HG03342 (cell line): ENCODE measurements around the gene DHX35.
A peak's percentile ranks its signal among the peaks of the same experiment; 100 is the strongest.

ENCODE experiments used
- ATAC-seq: cut with Tn5 transposase; IDR thresholded peaks from one replicate; pipeline ENCODE4 v1.9.1; 2021; ENCODE audit warnings: mild to moderate bottlenecking, moderate library complexity; ENCODE audit not compliant: unreplicated experiment

The DHX35 gene

GRCh38 chr20:39016506-39016905 is 54.4 kb downstream of the DHX35 start:
- no peak for ATAC-seq

GRCh38 chr20:39019027-39019426 is 56.9 kb downstream of the DHX35 start:
- no peak for ATAC-seq

GRCh38 chr20:39019805-39020325 is 57.7 kb downstream of the DHX35 start:
- ATAC-seq, result peak; percentile 86

- no peak for ATAC-seq
These were observed 59.6 kb downstream of the DHX35 start for GRCh38 chr20:39021748-39022147.

GRCh38 chr20:39025883-39026282 is 63.7 kb downstream of the DHX35 start:
- ATAC-seq, result no peak

GRCh38 chr20:39029364-39029763 is 67.2 kb downstream of the DHX35 start:
- ATAC-seq, result no peak

GRCh38 chr20:39032997-39033396 is 70.9 kb downstream of the DHX35 start:
- no peak for ATAC-seq

GRCh38 chr20:39036011-39036410 is 73.9 kb downstream of the DHX35 start:
- no peak for ATAC-seq

GRCh38 chr20:39036851-39037250 is 74.7 kb downstream of the DHX35 start:
- no peak for ATAC-seq

GRCh38 chr20:39038047-39038446 is 75.9 kb downstream of the DHX35 start:
- ATAC-seq, result no peak

GRCh38 chr20:39038495-39038894 is 76.4 kb downstream of the DHX35 start:
- ATAC-seq, result no peak

GRCh38 chr20:39039261-39039660 is 77.1 kb downstream of the DHX35 start:
- ATAC-seq, result no peak

GRCh38 chr20:39040116-39040515 is 78.0 kb downstream of the DHX35 start:
- no peak for ATAC-seq

- no peak for ATAC-seq
These were observed 78.9 kb downstream of the DHX35 start for GRCh38 chr20:39041067-39041466.

- ATAC-seq, result no peak
These were observed 80.4 kb downstream of the DHX35 start for GRCh38 chr20:39042279-39043150.

GRCh38 chr20:39044501-39044900 is 82.4 kb downstream of the DHX35 start:
- no peak for ATAC-seq

GRCh38 chr20:39045676-39046075 is 83.5 kb downstream of the DHX35 start:
- no peak for ATAC-seq

- no peak for ATAC-seq
These were observed 85.4 kb downstream of the DHX35 start for GRCh38 chr20:39047417-39047985.

- no peak for ATAC-seq
These were observed 86.0 kb downstream of the DHX35 start for GRCh38 chr20:39048000-39048696.

GRCh38 chr20:39049148-39049547 is 87.0 kb downstream of the DHX35 start:
- ATAC-seq, result no peak

GRCh38 chr20:39049684-39050554 is 87.8 kb downstream of the DHX35 start:
- ATAC-seq, result peak; percentile 83
